Heart left ventricle (tissue), 13 donors: Measurements from ENCODE around the gene PSKH1.

Experiments
- CTCF ChIP-seq, 12 donors: fragments of 200-600 bp; sonication (generic) in 4 of 12; IDR thresholded peaks; one replicate each; pipeline versions ENCODE4 v1.5.0 to v1.8.0; 2018 to 2022; ENCODE audit warnings: antibody characterized with exemption in 12 of 12, mild to moderate bottlenecking in 5 of 12
- POLR2A ChIP-seq, 2 donors: fragments of 450-650 bp; IDR thresholded peaks; one replicate each; pipeline ENCODE4 v1.6.1; 2017; ENCODE audit warnings: antibody characterized with exemption in 2 of 2, mild to moderate bottlenecking in 2 of 2, moderate library complexity in 2 of 2
- donor health status: ischemic (EF 13 %, LVEDD 7.1; RV severe dilation, severe dysfunction).
- donor health status: DM: no; HTN: yes; CAD: no.
- donor health status: DM: no; HTN: no; CAD: no.
- donor health status: ischemic (EF 25% LVEDD 6.9; RV normal size, moderate dysfunction).
- donor health status: ischemic (EF 25% LVEDD 5.7; RV mildly dilated, moderate dysfunction).
- donor health status: ischemic (EF 35%, LVEDD 5.7; RV mildly dilated, moderate dysfunction).
- donor health status: nonischemic (EF 11% LVEDD 7.7; RV severe dilation, severe dysfunction).
- donor health status: DM: yes; HTN: yes; CAD: no.
- donor health status: PGD.
- donor health status: ischemic (EF 29% LVEDD 5.4; RV normal size, mild dysfunction).
- donor health status: nonischemic (EF 23%, LVEDD 6.1; RV moderate dilation, normal function).

- TF ChIP-seq CTCF (IDR thresholded peaks at IDR 0.05) (no peak), POLR2A (IDR thresholded peaks at IDR 0.05) (no peak)
These were observed 817 bp downstream of the PSKH1 start for GRCh38 chr16:67893743-67894399.
